GM12892 (cell line): ENCODE measurements around the gene XRCC3.

ENCODE experiments used
- POLR2A ChIP-seq: IDR thresholded peaks from 2 replicates; pipeline ENCODE4 v1.6.1; 2011; ENCODE audit warnings: low read depth, low read length, control low read depth
- TAF1 ChIP-seq: IDR thresholded peaks from 2 replicates; pipeline ENCODE4 v1.6.1; 2011; ENCODE audit warnings: low read depth, mild to moderate bottlenecking, control low read depth, low read length, borderline replicate concordance

- no peak for TF ChIP-seq TAF1
- TF ChIP-seq POLR2A = no peak
These were observed 17.8 kb upstream of the XRCC3 start for GRCh38 chr14:103732868-103733620.
